Measurements from ENCODE around the gene AQP12A. TPM values are rescaled to one million over a fixed set of nuclear protein-coding genes. Genes with fewer than 3 reads are reported as not detected.

Gene AQP12A
- total RNA-seq, 4 donors from 2014 or later: not detected

GRCh38 chr2:240649331-240649730, 42.3 kb upstream of the AQP12A start:
- no peak for TF ChIP-seq CTCF (IDR thresholded peaks at IDR 0.05; ENCODE audit: low read depth)

GRCh38 chr2:240650254-240650965, 41.3 kb upstream of the AQP12A start:
- no peak for TF ChIP-seq CTCF (IDR thresholded peaks at IDR 0.05; ENCODE audit: low read depth)

GRCh38 chr2:240651185-240651584, 40.5 kb upstream of the AQP12A start:
- TF ChIP-seq CTCF (IDR thresholded peaks at IDR 0.05; ENCODE audit: low read depth): no peak

- TF ChIP-seq CTCF (IDR thresholded peaks at IDR 0.05; ENCODE audit: low read depth): no peak
These were observed 35.5 kb upstream of the AQP12A start for GRCh38 chr2:240655931-240656886.

GRCh38 chr2:240662681-240663080, 29.0 kb upstream of the AQP12A start:
- TF ChIP-seq CTCF (IDR thresholded peaks at IDR 0.05; ENCODE audit: low read depth): no peak

GRCh38 chr2:240663546-240664190, 28.0 kb upstream of the AQP12A start:
- TF ChIP-seq CTCF (IDR thresholded peaks at IDR 0.05; ENCODE audit: low read depth): no peak

GRCh38 chr2:240664622-240665021, 27.0 kb upstream of the AQP12A start:
- TF ChIP-seq CTCF (IDR thresholded peaks at IDR 0.05; ENCODE audit: low read depth): no peak

Measured in subcutaneous adipose tissue (tissue), 4 donors.